ENCODE results near the gene EGR1.

GRCh38 chr5:138466900-138467710 lies 1.8 kb downstream of the EGR1 start:
- TF ChIP-seq CTCF (IDR thresholded peaks at IDR 0.05) (no peak), POLR2A (IDR thresholded peaks at IDR 0.05) (no peak)
